H54 (cell line): ENCODE measurements around the gene CRMP1.

Source experiments
- DNase-seq: peaks from one replicate; pipeline ENCODE4 v3.0.0; 2011; ENCODE audit warnings: low spot score, mixed read lengths; ENCODE audit not compliant: insufficient read length
- FAIRE-seq: peaks from 3 replicates; lab custom pipeline; 2011; peaks lifted over from hg19 to GRCh38; lab: Jason Lieb, UNC
- POLR2A ChIP-seq: IDR thresholded peaks from 2 replicates; pipeline ENCODE4 v1.6.1; 2011; ENCODE audit warnings: low read depth, mild to moderate bottlenecking, low read length

Gene CRMP1

GRCh38 chr4:5888222-5889001, 4.5 kb downstream of the CRMP1 start:
- FAIRE-seq (no peak), DNase-seq (no peak)
- no peak for TF ChIP-seq POLR2A

DNA sequence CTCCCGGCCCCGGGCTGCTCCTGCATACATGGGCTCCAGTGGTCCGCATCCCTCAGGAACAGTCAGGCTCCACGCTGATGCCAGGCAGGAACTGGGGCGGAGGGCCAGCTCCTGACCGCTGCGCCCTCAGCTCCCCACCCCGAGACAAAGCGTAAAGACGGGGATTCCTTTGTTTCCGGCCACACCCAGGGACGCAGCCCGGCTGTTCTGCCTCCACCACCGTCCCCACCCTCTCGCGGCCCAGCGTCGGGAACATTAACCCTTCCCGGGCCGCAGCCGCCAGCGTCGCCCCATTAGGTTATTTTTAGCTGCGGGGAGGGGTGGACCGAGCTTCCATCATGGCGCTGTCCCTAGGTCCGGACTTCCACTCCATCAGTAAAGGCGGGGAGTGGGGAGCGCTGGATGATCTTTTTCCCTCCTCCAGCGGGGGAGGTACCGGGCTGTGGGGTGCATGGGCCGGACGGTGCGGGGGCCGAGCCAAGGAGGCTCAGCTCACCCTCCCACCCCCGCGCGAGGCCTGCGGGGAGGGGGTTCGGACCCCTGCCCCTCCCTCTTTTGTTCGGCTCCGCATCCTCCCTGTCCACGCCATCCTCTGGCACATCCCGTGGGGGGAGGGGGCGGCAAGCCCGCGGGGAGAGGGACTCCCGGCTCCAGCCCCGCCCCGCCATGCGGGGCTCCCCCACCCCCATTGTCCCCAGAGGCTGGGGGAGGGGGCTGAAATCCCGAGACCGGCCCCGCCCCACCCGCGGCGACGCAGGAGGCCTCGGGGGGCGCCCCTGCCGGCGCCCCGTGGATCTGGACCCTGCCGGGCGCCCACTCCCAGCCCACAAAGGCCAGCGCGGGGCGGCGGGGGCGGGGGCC, 5.3 kb downstream of the CRMP1 start:
- no peak for DNase-seq
- no peak for FAIRE-seq
- TF ChIP-seq POLR2A = no peak

GRCh38 chr4:5887011-5887360, 5.9 kb downstream of the CRMP1 start:
- TF ChIP-seq POLR2A = no peak
- FAIRE-seq = no peak

GRCh38 chr4:5885733-5886132, 7.2 kb downstream of the CRMP1 start:
- DNase-seq = no peak
- TF ChIP-seq POLR2A = no peak
- no peak for FAIRE-seq

More at GRCh38 chr4:5887011-5887360, 5.9 kb downstream of the CRMP1 start:
- no peak for DNase-seq

GRCh38 chr4:5884796-5885195, 8.1 kb downstream of the CRMP1 start:
- TF ChIP-seq POLR2A = no peak
- no peak for FAIRE-seq
- no peak for DNase-seq

- FAIRE-seq (no peak), DNase-seq (no peak)
- no peak for TF ChIP-seq POLR2A
Observed at GRCh38 chr4:5883916-5884315, 9.0 kb downstream of the CRMP1 start.

DNA sequence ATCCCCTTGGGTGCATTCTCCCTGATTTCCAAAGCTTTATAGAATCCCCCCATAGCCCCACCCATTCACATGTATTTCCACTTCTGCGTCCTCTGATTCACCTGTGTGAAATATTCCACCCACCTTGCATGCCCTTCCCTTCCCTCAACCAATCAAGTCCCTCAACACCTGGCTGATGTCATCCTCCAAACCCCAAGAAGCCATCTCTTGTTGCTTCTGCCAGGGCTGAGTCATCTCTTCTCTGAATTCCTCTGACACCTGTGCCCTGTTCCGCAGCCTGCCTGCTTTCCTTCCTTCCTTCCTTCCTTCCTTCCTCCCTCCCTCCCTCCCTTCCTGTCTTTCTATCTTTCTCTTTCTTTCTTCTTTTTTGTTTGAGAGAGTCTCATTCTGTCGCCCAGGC, 9.9 kb downstream of the CRMP1 start:
- no peak for TF ChIP-seq POLR2A
- DNase-seq (no peak), FAIRE-seq (no peak)

DNA sequence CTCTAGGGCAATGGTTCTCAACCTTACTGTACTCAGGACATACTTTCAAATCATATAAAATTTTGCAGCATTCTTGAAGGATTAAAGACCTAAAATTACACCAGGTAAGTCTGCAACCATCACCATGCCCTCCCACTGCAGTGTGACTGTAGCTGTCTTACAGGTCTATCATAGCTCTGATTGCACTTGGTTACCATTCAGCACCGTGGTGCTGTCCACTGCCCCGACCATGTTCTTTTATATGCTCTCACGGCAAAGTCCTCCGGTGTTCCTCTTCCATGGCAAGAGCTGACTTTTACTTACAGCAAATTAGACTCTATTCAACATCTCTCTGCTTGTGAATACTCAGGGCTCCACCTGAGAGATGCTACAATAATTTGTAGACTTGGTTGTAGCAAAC, 11.5 kb downstream of the CRMP1 start:
- FAIRE-seq (no peak), DNase-seq (no peak)
- no peak for TF ChIP-seq POLR2A

DNA sequence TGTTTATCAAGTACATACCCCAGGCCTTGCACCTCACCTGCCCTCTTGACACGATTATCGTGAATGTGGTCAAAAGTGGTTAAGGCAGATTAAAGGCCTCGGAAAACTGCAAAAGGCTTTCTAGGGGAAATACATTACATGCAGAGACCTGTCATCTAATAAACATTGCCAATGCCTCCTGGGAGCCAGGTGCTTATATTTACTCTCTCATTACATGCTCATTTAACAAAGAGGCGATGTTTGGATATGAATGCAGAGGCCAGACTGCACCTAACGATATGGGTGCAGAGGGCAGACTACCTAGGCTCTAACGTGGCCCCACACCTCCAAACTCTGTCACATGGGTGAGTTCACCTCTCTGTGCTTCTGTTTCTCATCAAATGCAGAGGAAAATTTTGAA, 14.5 kb downstream of the CRMP1 start:
- no peak for DNase-seq
- TF ChIP-seq POLR2A = no peak
- no peak for FAIRE-seq

GRCh38 chr4:5877392-5877791, 15.5 kb downstream of the CRMP1 start:
- DNase-seq (no peak), FAIRE-seq (no peak)
- no peak for TF ChIP-seq POLR2A

DNA sequence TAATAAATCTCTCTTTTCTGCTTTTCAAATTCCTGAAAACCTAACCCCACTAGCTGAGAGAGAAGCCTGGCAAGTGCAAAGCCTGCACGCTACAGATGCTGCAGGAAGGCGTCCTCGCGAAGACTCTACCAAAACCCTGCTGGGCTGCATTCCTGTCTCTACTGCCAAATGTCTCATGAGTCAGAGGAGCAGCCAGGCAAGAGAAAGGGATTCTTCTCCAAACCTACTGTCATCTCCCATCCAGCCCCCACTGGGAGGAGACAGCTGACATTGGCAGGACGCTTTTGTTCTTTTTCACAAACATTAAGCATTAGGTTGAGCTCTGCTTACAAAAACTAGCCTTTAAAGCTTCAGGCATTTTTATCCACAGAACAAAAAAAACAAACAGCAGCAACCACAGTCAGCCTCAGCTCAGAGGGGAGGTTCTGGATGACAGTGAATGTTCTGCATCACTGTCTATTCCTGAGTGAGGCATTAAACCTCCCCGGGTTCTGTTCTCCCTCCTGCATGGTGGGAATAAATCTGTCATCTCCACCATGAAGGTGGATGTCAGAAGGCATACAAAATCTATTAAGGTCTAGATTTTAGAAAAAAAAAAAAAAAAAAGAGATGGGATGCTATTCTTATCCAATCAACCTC, 18.0 kb downstream of the CRMP1 start:
- TF ChIP-seq POLR2A = no peak
- FAIRE-seq (no peak), DNase-seq (no peak)

- no peak for DNase-seq
- TF ChIP-seq POLR2A = no peak
- no peak for FAIRE-seq
Observed at GRCh38 chr4:5870701-5871100, 22.2 kb downstream of the CRMP1 start.

DNA sequence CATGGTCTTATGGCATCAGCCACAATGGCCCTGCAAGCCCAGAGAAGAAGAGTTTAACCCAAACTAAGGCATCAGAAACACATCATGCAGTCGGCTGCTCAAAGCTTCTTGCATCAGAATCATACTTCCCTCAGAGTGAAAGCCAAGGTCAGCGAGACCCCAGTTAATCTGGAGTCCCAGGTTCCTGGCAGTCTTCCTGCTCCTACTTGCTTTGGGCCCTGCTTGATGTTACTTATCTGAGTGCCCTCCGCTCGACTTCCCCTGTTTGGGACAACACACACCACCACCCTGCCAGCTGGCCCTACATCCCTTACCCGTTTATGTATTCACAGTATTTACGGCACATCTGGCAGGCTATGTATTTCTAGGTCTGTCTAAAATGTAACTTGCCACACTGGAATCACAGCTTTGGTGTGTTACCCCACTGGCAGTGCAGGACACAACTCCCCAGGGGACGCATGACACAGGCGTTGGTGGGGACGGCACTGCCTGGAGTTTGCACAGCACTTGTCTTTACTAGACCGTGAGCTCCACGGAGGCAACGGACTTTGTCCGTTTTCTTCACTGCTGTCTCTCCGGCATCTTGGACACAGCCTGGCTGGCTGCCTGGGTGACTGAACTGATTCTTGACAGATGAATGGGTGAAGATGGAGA, 22.8 kb downstream of the CRMP1 start:
- no peak for FAIRE-seq
- TF ChIP-seq POLR2A = no peak
- DNase-seq = no peak

DNA sequence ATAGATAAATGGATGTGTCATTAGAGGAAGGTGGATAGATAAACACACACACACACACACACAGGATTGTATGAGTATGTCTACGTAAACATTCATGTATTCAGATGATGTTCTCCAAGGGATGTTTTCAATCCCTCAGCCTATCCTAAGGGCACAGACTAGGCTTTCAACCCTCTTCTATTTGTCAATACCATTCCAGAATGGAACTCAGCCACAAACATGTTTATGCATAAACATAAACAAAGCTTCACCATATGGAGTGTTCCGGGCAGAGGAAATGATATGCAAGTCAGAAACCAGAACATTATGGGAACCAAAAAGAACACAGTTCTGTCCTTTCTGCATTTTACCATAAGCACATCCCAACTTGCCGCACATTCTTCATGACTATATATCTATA, 25.0 kb downstream of the CRMP1 start:
- DNase-seq (no peak), FAIRE-seq (no peak)
- no peak for TF ChIP-seq POLR2A
